ENCODE results near the gene CDKN1A. TPM values are rescaled to one million over a fixed set of nuclear protein-coding genes. Genes with fewer than 3 reads are reported as not detected.

The CDKN1A gene
- total and polyA plus RNA-seq, 10 of the 15 experiments (the other 5 are each of a cell fraction or from before 2014, with no cell fraction given): 25.2 to 637 (median 216) TPM

- Histone ChIP-seq H3K4me1 (ENCODE audit: control insufficient read depth, insufficient read depth, low read length) (peaks cover 4% of the 10 kb centered on the region), H3K27me3 (replicated peaks in 1 of 2; ENCODE audit: control insufficient read depth in 2 of 2, insufficient read depth in 2 of 2, low read length in 1 of 2) (no peaks in the 10 kb centered on the region), H3K27ac (ENCODE audit: control insufficient read depth, insufficient read depth) (no peak overlapping the region), H3K36me3 (ENCODE audit: control insufficient read depth in 2 of 2, insufficient read depth in 2 of 2, low read length in 1 of 2) (no peaks in the 10 kb centered on the region), H3K4me3 (no peak overlapping the region), H3K4me2 (ENCODE audit: control insufficient read depth, insufficient read depth) (no peak overlapping the region), H3K9ac (ENCODE audit: control insufficient read depth, insufficient read depth, low read length) (no peak overlapping the region), H4K20me1 (ENCODE audit: control insufficient read depth, insufficient read depth) (no peaks in the 10 kb centered on the region), H2AFZ (ENCODE audit: control insufficient read depth, low read depth, low read length) (no peak overlapping the region), H3K79me2 (ENCODE audit: control insufficient read depth, insufficient read depth, low read length) (no peaks in the 10 kb centered on the region), H3K9me3 (replicated peaks; ENCODE audit: control insufficient read depth, insufficient read depth, low read length) (no peaks in the 10 kb centered on the region)
- RAD21 ChIA-PET (ENCODE audit: unreplicated experiment): no interaction called here
- no peak for DNase-seq (ENCODE audit: low read depth, low spot score)
- POLR2A ChIA-PET: interaction anchor here (1.5 kb wide), 1 partner anchor 26 kb away, joined by 3 read pairs; no protein-coding TSS in a partner anchor
- CTCF ChIA-PET: interaction anchor here (1.9 kb wide), 1 partner anchor 11 kb away, joined by 7 read pairs; no protein-coding TSS in a partner anchor
- in situ Hi-C loops (cut with MboI): no loop called here
- ATAC-seq: no peak
- 70% methylated on average over 6 of the region's 6 CpGs for WGBS (ENCODE audit: insufficient coverage, insufficient replicate concordance, low lambda C conversion rate, missing lambda C conversion rate)
- TF ChIP-seq PBX3 (IDR thresholded peaks at IDR 0.05; ENCODE audit: insufficient replicate concordance, low read depth, low read length) (no peak), TBL1XR1 (IDR thresholded peaks at IDR 0.05; ENCODE audit: low read depth, low read length) (no peak), ETV6 (conservative IDR thresholded peaks at IDR 0.05 in 1 of 2, IDR thresholded peaks at IDR 0.05 in 1 of 2; ENCODE audit: borderline replicate concordance in 1 of 2, low read depth in 1 of 2) (no peak), EZH2 (IDR thresholded peaks at IDR 0.05; ENCODE audit: borderline replicate concordance, control insufficient read depth, low read depth, low read length) (no peak), RBBP5 (conservative IDR thresholded peaks at IDR 0.05) (no peak), MTA2 (IDR thresholded peaks at IDR 0.05; ENCODE audit: low read depth) (no peak), SP1 (IDR thresholded peaks at IDR 0.05; ENCODE audit: low read depth, low read length) (no peak), PML (IDR thresholded peaks at IDR 0.05; ENCODE audit: low read length) (no peak), JUND (IDR thresholded peaks at IDR 0.05; ENCODE audit: low read depth, low read length) (no peak), GATAD2B (conservative IDR thresholded peaks at IDR 0.05; ENCODE audit: low read depth) (no peak), BMI1 (IDR thresholded peaks at IDR 0.05; ENCODE audit: borderline replicate concordance) (no peak), ZNF217 (IDR thresholded peaks at IDR 0.05) (no peak), ZNF592 (IDR thresholded peaks at IDR 0.05) (no peak)
- no peak for FAIRE-seq
- BruUV-seq (replicated peaks): no TSS peak
- SMC1A ChIA-PET (ENCODE audit: uncharacterized antibody, unreplicated experiment): interaction anchor here (1.1 kb wide), 1 partner anchor 22 kb away, joined by 3 read pairs; no protein-coding TSS in a partner anchor
- intact Hi-C loops (cut with micrococcal nuclease; ENCODE audit: unreplicated experiment): no loop called here
Observed at GRCh38 chr6:36698196-36698595, 19.7 kb downstream of the CDKN1A start.
